Stomach (tissue), 9 donors: Measurements from ENCODE around the gene SIRPB1. TPM values are rescaled to one million over a fixed set of nuclear protein-coding genes. Genes with fewer than 3 reads are reported as not detected.
"Not testable (repeated sequence)": the region's sequence is repeated elsewhere in the genome, so short reads cannot be mapped to it uniquely, and the experiment has no call there.

ENCODE experiments used
- DNase-seq, 2 donors: peaks; one replicate each; pipeline versions ENCODE4 v3.0.0 to v3.0.0-alpha.2; 2013 to 2019
- H3K27ac ChIP-seq, 5 donors: fragments of 200-600 bp in 4 of 5; sonication (generic) in 4 of 5; one replicate each; pipeline ENCODE4 v1.5.1; 2013 to 2019; ENCODE audit warnings: mild to moderate bottlenecking in 1 of 5, moderate library complexity in 1 of 5
- H3K27me3 ChIP-seq, 3 donors: fragments of 200-600 bp; sonication (generic); one replicate each; pipeline ENCODE4 v1.5.1; 2017 to 2019; ENCODE audit warnings: mixed run types in 1 of 3
- H3K36me3 ChIP-seq, 4 donors: fragments of 200-600 bp; sonication (generic); 1 replicate in 3 of 4; 2 replicates in 1 of 4; pipeline ENCODE4 v1.5.1; 2016 to 2019
- H3K4me1 ChIP-seq, 4 donors: fragments of 200-600 bp; sonication (generic); one replicate each; pipeline ENCODE4 v1.5.1; 2016 to 2019
- H3K4me3 ChIP-seq, 4 donors: fragments of 200-600 bp; sonication (generic) in 3 of 4; one replicate each; pipeline ENCODE4 v1.5.1; 2016 to 2019; ENCODE audit warnings: mild to moderate bottlenecking in 1 of 4
- H3K9me3 ChIP-seq, 4 donors: fragments of 200-600 bp; sonication (generic); one replicate each; pipeline ENCODE4 v1.5.1; 2016 to 2019
- CTCF ChIP-seq, 7 experiments: fragments of 450-650 bp in 4 of 7; fragments of 200-600 bp in 3 of 7; sonication (generic) in 3 of 7; IDR thresholded peaks; one replicate each; pipeline ENCODE4 v1.5.1; 2016 to 2019; ENCODE audit warnings: antibody characterized with exemption in 7 of 7, control low read depth in 2 of 7, mild to moderate bottlenecking in 1 of 7
- EP300 ChIP-seq: sonication (generic); formaldehyde crosslinking; IDR thresholded peaks from one replicate; pipeline ENCODE4 v1.6.1; 2017; ENCODE audit warnings: antibody characterized with exemption
- POLR2A ChIP-seq, 4 donors: fragments of 450-650 bp; IDR thresholded peaks; one replicate each; pipeline ENCODE4 v1.6.1; 2016; ENCODE audit warnings: antibody characterized with exemption in 4 of 4, control low read depth in 2 of 4, mild to moderate bottlenecking in 1 of 4, moderate library complexity in 1 of 4
- POLR2AphosphoS5 ChIP-seq, 3 donors: sonication (generic); formaldehyde crosslinking; IDR thresholded peaks; one replicate each; pipeline ENCODE4 v1.6.1; 2016; ENCODE audit warnings: antibody characterized with exemption in 3 of 3
- WGBS, 5 donors: extraction: QIAGEN DNeasy Blood & Tissue Kit in 3 of 5; methylation state at CpG; one replicate each; pipeline versions ENCODE4 v1.1.5 to v1.1.7; 2013 to 2018; 5-methylcytosine and 5-hydroxymethylcytosine counted together
- intact Hi-C: fragments of 100-400 bp; cut with DNase I; formaldehyde crosslinking; loops from one replicate; pipeline ENCODE4 v1.15.1; 2023; ENCODE audit warnings: low total_unique reads
- polyA plus RNA-seq, 3 donors: library from polyadenylated mRNA; stranded (reverse); fragments of 200-250 nt; gene quantifications; one replicate each; pipeline ENCODE4 v1.2.3, GENCODE V29; 2013
- total RNA-seq, 5 donors: library from RNA; depleted of rRNA; stranded (reverse); fragments of >200 nt; gene quantifications; one replicate each; pipeline versions ENCODE4 v1.1.0 to v1.2.3, GENCODE V29; 2014 to 2016
- donor health status: healthy with polysubstance abuse.
- donor health status: Bipolar disorder and iron deficiency.
- donor health status: healthy.

Gene SIRPB1
- total and polyA plus RNA-seq, 8 donors = 0.18 to 14.0 (median 1.9) TPM; not detected in 2

- WGBS, 5 donors = 85 to 92% (median 90%) methylated on average over 3 of the region's 3 CpGs
- intact Hi-C loops = no loop called here
- TF ChIP-seq POLR2AphosphoS5 (IDR thresholded peaks at IDR 0.05) (no peak), EP300 (no peak), POLR2A (IDR thresholded peaks at IDR 0.05) (no peak), CTCF (IDR thresholded peaks at IDR 0.05) (no peak)
- Histone ChIP-seq H3K36me3 (no peaks in the 10 kb centered on the region), H3K4me1 (no peaks in the 10 kb centered on the region), H3K9me3 (no peaks in the 10 kb centered on the region), H3K27me3 (peaks cover 0 to 21% (median 0%) of the 10 kb centered on the region in 3 donors), H3K4me3 (no peak overlapping the region), H3K27ac (no peak overlapping the region)
- DNase-seq = no peak
Measured at GRCh38 chr20:1646975-1647431, 27.2 kb upstream of the SIRPB1 start.

GRCh38 chr20:1644101-1644962 lies 24.5 kb upstream of the SIRPB1 start:
- WGBS, 5 donors = 73 to 90% (median 85%) methylated on average over 8 of the region's 8 CpGs

GRCh38 chr20:1638643-1639042 lies 18.8 kb upstream of the SIRPB1 start:
- DNase-seq, H3K36me3 ChIP-seq, H3K27ac ChIP-seq, H3K4me3 ChIP-seq, H3K27me3 ChIP-seq, H3K9me3 ChIP-seq, intact Hi-C loops, H3K4me1 ChIP-seq: not testable (repeated sequence)
- WGBS, 5 donors = 72 to 94% (median 82%) methylated on average over 2 of the region's 2 CpGs

More at GRCh38 chr20:1644101-1644962, 24.5 kb upstream of the SIRPB1 start:
- Histone ChIP-seq H3K27ac (no peak overlapping the region), H3K27me3 (peaks cover 0 to 21% (median 0%) of the 10 kb centered on the region in 3 donors), H3K9me3 (peaks cover 0 to 7% (median 2%) of the 10 kb centered on the region in 4 donors), H3K4me3 (no peak overlapping the region), H3K36me3 (no peaks in the 10 kb centered on the region), H3K4me1 (no peaks in the 10 kb centered on the region)
- no peak for TF ChIP-seq EP300
- no peak for TF ChIP-seq CTCF (IDR thresholded peaks at IDR 0.05)
- no peak for TF ChIP-seq POLR2AphosphoS5 (IDR thresholded peaks at IDR 0.05)
- TF ChIP-seq POLR2A (IDR thresholded peaks at IDR 0.05) = no peak
- DNase-seq = no peak
- intact Hi-C loops = no loop called here

GRCh38 chr20:1637755-1638154 lies 17.9 kb upstream of the SIRPB1 start:
- intact Hi-C loops = no loop called here
- peaks cover 0 to 7% (median 2%) of the 10 kb centered on the region in 4 donors for H3K9me3 ChIP-seq
- TF ChIP-seq CTCF (IDR thresholded peaks at IDR 0.05) (no peak), EP300 (no peak), POLR2AphosphoS5 (IDR thresholded peaks at IDR 0.05) (no peak), POLR2A (IDR thresholded peaks at IDR 0.05) (no peak)
- no peak overlapping the region for H3K4me3 ChIP-seq
- no peak for DNase-seq
- no peaks in the 10 kb centered on the region for H3K27me3 ChIP-seq
- H3K27ac ChIP-seq = no peak overlapping the region
- H3K36me3 ChIP-seq = no peaks in the 10 kb centered on the region
- H3K4me1 ChIP-seq = no peaks in the 10 kb centered on the region
- 65 to 81% (median 68%) methylated on average over 2 of the region's 2 CpGs for WGBS, 5 donors

GRCh38 chr20:1637226-1637625 lies 17.4 kb upstream of the SIRPB1 start:
- H3K4me3 ChIP-seq = no peak overlapping the region
- no peaks in the 10 kb centered on the region for H3K36me3 ChIP-seq
- intact Hi-C loops = no loop called here
- peaks cover 0 to 7% (median 2%) of the 10 kb centered on the region in 4 donors for H3K9me3 ChIP-seq
- no peak overlapping the region for H3K27ac ChIP-seq
- 56 to 66% (median 61%) methylated on average over 2 of the region's 2 CpGs for WGBS, 5 donors
- no peaks in the 10 kb centered on the region for H3K4me1 ChIP-seq
- TF ChIP-seq EP300 (no peak), CTCF (IDR thresholded peaks at IDR 0.05) (no peak), POLR2A (IDR thresholded peaks at IDR 0.05) (no peak), POLR2AphosphoS5 (IDR thresholded peaks at IDR 0.05) (no peak)
- no peaks in the 10 kb centered on the region for H3K27me3 ChIP-seq
- DNase-seq = no peak
